Panc1 (cell line): Measurements from ENCODE around the gene WWOX.
A peak's percentile ranks its signal among the peaks of the same experiment; 100 is the strongest.

Source experiments
- POLR2AphosphoS5 ChIP-seq: IDR thresholded peaks from 2 replicates; pipeline ENCODE4 v1.6.1; 2012; ENCODE audit warnings: mild to moderate bottlenecking, low read depth, low read length, moderate library complexity
- SIN3A ChIP-seq: IDR thresholded peaks from 2 replicates; pipeline ENCODE4 v1.6.1; 2012; ENCODE audit warnings: low read depth, mild to moderate bottlenecking, low read length, moderate library complexity, borderline replicate concordance; ENCODE audit not compliant: insufficient read depth
- TCF7L2 ChIP-seq: IDR thresholded peaks from 2 replicates; pipeline ENCODE4 v1.6.1; 2011; ENCODE audit warnings: mild to moderate bottlenecking, low read depth, low read length, inconsistent platforms
- TF ChIP-seq, protein P1 (sequence below): fragments of 450-650 bp; IDR thresholded peaks from 2 replicates; pipeline ENCODE4 v1.5.1; 2017; ENCODE audit warnings: mild to moderate bottlenecking
- TF ChIP-seq, protein P2 (sequence below), 2 experiments: IDR thresholded peaks; 2 replicates each; pipeline ENCODE4 v1.6.1; 2011 to 2012; ENCODE audit warnings: low read depth in 2 of 2, control low read depth in 1 of 2, low read length in 1 of 2, mild to moderate bottlenecking in 1 of 2, moderate library complexity in 1 of 2; ENCODE audit not compliant: insufficient read depth in 1 of 2

DNA sequence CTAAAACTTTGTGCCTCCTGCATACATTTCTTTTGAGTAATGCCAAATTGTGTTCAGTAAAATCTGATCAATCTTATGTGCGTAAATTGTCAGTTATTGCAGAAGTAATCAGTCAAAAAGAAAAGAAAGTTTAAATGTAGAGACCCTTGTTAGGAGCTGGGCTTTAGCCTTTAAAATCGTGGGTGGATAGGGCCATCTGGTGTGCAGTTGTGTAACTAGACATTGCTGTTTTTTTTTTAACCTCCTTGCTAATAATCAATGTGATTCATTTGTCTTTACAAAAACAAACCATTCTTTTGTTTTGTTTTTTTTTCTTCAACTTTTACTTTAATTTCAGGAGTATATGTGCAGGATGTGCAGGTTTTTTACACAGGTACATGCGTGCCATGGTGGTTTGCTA is 5.3 kb upstream of the WWOX start:
- TF ChIP-seq, protein P1, sequence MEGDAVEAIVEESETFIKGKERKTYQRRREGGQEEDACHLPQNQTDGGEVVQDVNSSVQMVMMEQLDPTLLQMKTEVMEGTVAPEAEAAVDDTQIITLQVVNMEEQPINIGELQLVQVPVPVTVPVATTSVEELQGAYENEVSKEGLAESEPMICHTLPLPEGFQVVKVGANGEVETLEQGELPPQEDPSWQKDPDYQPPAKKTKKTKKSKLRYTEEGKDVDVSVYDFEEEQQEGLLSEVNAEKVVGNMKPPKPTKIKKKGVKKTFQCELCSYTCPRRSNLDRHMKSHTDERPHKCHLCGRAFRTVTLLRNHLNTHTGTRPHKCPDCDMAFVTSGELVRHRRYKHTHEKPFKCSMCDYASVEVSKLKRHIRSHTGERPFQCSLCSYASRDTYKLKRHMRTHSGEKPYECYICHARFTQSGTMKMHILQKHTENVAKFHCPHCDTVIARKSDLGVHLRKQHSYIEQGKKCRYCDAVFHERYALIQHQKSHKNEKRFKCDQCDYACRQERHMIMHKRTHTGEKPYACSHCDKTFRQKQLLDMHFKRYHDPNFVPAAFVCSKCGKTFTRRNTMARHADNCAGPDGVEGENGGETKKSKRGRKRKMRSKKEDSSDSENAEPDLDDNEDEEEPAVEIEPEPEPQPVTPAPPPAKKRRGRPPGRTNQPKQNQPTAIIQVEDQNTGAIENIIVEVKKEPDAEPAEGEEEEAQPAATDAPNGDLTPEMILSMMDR: peak; percentile 11; the same call in 1 of the 2 replicates
- TF ChIP-seq SIN3A (no peak), TCF7L2 (no peak), POLR2AphosphoS5 (no peak)
- TF ChIP-seq, protein P2, sequence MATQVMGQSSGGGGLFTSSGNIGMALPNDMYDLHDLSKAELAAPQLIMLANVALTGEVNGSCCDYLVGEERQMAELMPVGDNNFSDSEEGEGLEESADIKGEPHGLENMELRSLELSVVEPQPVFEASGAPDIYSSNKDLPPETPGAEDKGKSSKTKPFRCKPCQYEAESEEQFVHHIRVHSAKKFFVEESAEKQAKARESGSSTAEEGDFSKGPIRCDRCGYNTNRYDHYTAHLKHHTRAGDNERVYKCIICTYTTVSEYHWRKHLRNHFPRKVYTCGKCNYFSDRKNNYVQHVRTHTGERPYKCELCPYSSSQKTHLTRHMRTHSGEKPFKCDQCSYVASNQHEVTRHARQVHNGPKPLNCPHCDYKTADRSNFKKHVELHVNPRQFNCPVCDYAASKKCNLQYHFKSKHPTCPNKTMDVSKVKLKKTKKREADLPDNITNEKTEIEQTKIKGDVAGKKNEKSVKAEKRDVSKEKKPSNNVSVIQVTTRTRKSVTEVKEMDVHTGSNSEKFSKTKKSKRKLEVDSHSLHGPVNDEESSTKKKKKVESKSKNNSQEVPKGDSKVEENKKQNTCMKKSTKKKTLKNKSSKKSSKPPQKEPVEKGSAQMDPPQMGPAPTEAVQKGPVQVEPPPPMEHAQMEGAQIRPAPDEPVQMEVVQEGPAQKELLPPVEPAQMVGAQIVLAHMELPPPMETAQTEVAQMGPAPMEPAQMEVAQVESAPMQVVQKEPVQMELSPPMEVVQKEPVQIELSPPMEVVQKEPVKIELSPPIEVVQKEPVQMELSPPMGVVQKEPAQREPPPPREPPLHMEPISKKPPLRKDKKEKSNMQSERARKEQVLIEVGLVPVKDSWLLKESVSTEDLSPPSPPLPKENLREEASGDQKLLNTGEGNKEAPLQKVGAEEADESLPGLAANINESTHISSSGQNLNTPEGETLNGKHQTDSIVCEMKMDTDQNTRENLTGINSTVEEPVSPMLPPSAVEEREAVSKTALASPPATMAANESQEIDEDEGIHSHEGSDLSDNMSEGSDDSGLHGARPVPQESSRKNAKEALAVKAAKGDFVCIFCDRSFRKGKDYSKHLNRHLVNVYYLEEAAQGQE (IDR thresholded peaks at IDR 0.05; ENCODE audit: insufficient read depth in 1 of 2, low read depth in 2 of 2, low read length in 1 of 2): no peak
